GM19372 (cell line): ENCODE results near the gene NCF2.
A peak's percentile ranks its signal among the peaks of the same experiment; 100 is the strongest.

Experiments used
- ATAC-seq: cut with Tn5 transposase; IDR thresholded peaks from one replicate; pipeline ENCODE4 v1.9.1; 2021; ENCODE audit warnings: mild to moderate bottlenecking, low read depth, moderate library complexity; ENCODE audit not compliant: unreplicated experiment

Gene NCF2

DNA sequence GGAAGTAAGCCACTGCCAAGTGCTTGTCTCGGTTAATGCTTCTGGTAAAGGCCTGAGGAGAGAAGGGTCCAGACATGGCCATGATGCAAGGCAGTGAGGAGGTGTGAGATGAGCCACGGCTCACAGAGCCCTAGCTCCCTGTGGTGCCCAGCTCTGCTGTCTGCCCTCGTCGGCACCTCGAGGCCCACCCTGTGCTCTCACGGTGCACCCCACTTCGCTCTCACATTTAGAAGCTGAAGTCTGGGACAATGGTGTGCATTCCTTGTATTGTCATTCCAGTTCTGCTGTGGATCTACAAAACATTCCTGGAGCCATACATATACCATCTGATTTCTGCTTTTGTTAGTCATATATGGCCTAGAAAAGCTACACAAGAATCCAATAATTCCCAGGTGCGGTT lies 3.3 kb downstream of the NCF2 start:
- ATAC-seq, result no peak

- ATAC-seq, result no peak
Measured at GRCh38 chr1:183586455-183586854, 3.8 kb downstream of the NCF2 start.

DNA sequence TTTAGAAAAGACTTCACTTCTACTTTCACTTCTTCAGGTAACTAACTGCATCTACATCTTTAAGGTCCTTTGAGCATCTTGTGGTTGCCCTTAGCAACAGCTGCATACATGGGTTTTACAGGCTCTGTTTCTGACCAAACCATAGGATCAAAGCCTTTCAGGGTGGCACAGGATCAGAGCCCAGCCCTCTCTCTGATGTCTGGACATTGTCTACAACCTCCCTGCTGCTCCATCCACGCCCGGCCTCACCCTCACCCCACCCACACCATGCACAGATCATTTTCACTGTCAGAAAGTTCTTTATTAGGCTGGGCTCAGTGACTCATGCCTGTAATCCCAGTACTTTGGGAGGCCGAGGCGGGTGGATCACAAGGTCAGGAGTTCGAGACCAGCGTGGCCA lies 5.2 kb downstream of the NCF2 start:
- ATAC-seq, result no peak

DNA sequence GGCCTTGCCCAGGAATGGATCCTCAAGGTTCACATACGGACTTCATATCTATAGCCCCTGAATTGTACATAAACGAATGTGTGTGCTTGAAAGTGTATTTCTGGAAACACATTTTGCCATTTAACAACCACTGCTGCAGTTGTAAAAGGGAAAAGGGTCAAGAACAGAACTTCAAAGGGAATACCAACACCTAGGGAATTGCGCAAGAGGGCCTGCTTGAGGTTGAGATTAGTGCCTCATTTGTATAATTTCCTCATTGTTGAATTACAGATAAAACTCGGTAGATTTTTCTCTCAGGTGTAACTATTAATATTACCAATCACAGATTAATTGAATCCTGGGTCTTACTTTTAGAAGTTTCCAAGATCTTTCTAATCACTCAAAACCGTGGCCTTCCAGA lies 6.1 kb downstream of the NCF2 start:
- no peak for ATAC-seq

GRCh38 chr1:183583466-183583865 lies 6.8 kb downstream of the NCF2 start:
- ATAC-seq, result no peak

GRCh38 chr1:183582021-183582713 lies 8.1 kb downstream of the NCF2 start:
- no peak for ATAC-seq

DNA sequence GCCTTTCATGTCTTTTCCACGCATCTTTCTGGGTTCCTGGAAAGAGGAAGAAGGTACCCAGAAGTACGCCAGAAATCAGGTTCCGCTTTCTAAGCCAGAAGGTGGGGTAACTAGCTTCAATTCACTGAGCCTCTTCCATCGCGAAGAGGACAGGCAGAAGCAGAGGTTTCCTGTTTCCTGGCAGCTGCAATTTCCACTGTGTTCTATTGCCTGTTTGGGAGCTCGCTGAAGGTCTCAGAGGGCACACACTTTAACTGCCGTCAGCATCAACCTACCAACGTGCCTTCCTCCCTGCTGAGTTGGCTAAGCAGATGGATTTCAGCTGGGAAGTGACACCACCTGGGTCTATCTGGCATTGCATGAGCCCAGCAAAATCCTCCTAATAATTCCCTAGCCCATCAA lies 10.0 kb downstream of the NCF2 start:
- no peak for ATAC-seq

DNA sequence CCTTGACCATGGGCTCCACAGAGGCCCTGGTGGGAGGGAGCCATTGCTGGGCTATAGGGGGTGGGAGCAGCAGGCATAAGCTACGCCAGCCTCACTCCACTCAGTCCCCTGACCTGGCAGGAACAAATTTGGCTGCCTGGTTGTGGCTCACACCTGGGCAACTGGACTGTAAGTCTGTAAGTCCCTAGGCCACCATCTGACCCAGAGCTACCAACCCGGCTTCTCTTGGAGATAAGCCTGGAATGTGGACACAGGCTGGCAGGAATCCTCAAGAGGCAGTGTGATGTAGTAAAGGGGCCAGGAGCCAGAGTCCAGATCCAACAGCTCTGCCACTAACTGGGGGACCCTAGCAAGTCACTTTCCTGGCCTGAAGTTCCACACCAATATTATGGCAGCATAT lies 11.4 kb downstream of the NCF2 start:
- ATAC-seq, result no peak

DNA sequence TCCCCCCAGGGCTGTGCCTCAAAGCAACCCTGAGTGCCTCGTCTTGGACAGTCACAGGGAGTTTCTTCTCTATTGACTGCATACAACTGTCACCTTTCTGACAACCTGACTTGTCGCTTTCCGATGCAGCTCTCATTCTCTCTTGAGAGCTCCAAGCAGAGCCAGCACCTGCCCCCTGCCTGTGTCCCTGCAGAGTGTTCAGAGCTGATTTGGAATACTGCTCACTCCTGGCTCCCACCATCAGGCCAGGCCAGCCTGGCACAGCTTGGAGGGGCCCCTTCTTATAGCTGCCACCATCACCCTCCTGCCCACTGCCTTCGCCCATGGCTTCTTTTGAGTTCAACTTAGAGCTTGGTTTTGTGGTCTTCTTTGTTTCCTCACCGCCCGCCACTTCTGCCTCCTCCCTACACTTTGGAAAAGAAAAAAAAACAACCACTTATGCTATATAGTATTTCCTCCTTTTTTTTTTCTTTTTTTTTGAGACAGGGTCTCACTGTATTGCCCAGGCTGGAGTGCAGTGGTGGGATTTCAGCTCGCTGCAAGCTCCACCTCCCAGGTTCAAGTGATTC lies 12.3 kb downstream of the NCF2 start:
- ATAC-seq, result no peak

DNA sequence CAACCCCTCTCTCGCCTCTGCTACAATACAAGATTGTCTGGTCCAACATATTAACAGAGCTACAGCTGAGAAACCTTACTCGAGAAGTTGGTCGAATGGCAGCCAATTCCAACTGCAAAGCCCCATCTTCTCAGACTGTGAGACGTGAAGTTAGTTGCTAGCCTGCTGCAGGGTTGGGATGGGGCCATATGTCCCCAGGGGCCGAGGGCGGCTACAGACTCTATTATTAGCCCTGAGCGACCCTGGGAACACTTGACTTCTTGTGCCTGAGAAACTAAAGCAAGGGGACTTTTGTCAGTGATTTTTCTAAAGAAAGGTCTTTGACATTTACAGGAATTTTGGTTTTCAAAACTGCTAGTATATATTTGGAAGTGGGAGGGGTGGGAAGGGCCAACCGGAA lies 13.7 kb downstream of the NCF2 start:
- ATAC-seq, result no peak

- ATAC-seq, result no peak
Measured at GRCh38 chr1:183575606-183576005, 14.7 kb downstream of the NCF2 start.

- ATAC-seq, result no peak
Measured at GRCh38 chr1:183572721-183573120, 17.5 kb downstream of the NCF2 start.

- ATAC-seq, result no peak
Measured at GRCh38 chr1:183571678-183572268, 18.5 kb downstream of the NCF2 start.

DNA sequence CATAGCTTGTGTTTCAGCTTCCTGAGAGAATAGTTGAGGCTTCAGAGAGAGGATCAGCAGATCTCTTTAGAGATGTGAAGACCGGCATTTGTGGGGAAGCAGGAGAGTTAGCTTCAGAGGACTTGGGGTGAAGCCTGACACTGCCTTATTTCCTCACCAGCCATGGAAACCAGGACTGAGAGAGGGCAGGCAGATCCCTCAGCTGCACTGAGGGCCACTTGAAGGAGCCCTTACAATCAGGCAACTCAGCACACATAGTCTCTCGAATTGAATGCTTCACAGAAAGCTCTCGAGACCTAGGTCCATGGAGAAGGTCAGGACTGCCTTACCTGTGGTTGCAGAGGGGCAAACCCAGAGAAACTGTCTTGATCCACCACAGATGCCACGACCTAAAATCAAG lies 19.8 kb downstream of the NCF2 start:
- no peak for ATAC-seq

- ATAC-seq, result no peak
Measured at GRCh38 chr1:183569801-183570200, 20.5 kb downstream of the NCF2 start.

GRCh38 chr1:183569141-183569540 lies 21.1 kb downstream of the NCF2 start:
- no peak for ATAC-seq

DNA sequence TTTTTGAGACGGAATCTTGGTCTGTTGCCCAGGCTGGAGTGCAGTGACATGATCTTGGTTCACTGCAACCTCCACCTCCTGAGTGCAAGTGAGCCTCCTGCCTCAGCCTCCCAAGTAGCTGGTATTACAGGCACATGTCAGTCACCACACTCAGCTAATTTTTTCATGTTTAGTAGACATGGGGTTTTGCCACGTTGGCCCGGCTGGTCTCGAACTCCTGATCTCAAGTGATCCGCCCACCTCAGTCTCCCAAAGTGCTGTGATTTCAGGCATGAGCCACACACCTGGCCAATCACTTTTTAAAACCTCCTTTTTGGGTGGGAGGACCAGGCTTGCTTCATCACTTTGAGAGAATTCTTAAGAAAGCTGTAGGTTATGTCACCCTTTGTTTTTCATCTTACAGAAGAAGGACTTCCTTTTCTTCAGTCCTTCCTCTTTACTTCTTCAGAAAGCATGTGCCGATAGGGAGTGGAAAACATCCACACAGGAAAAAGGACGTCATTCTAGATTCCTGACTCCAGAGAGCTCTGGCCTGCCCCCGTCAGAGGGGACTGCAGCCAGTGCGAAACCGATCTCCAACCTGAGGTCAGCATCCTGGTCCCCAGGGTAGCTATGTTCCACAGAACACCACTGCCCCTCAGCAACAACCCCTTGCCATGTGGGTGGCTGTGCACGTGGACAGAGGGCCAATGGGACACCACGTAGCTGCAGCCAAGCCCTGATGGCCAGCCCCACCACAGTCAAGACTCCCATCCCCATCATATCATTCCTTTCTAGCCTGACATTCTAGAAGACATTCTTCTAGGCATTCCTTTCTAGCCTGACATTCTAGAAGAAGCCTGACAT lies 21.9 kb downstream of the NCF2 start:
- ATAC-seq, result no peak

DNA sequence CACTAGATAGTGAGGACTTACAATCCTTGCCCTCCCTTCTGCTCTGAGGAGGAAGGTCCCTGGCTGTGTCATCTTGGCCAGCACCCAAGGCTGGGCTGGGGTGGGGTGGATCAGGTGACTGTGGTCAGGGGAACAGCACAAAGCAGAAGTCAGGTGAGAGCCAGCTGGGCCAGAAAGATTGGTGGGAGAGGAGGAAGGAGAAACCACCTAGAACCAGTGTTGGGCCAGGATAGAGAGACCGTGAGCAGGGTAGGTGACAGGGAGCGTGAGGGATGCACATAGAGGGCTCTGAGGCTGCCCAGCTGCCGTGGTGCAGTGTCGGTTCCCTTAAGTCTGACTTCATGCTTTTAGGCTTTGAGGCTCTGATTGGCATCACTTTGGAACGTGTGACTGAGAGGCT lies 22.7 kb downstream of the NCF2 start:
- ATAC-seq, result peak; percentile 74

GRCh38 chr1:183566026-183566425 lies 24.2 kb downstream of the NCF2 start:
- ATAC-seq, result no peak

DNA sequence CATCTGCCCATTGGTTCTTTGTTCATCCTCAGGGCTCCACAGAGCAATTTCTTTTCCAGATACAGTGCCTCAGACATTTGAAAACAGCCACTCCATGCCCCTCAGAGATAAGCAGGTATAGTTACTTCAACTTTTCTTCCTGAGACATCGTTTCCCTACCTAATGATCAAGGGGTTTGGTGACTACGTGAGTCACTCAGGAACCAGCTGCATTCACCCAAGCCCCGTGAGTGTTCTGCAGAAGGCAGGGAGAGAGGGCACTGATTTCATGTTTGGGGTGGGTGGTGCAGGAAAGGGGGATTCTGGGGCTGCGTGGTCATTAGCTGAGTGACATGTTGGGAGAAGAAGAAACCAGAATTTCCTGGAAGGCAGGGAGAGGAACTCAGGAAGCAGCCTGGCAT lies 25.0 kb downstream of the NCF2 start:
- no peak for ATAC-seq

- no peak for ATAC-seq
Measured at GRCh38 chr1:183562701-183563100, 27.6 kb downstream of the NCF2 start.
